Activated T-helper 1 cell treated with anti-CD3 and anti-CD28 coated beads, Interleukin-12 subunit alpha, Interleukin-12 subunit beta, Interleukin-2, Interleukin-4 antibody, amounts not matched to agents 30 ng/mL and 10 ng/mL and 1 ng/mL, durations not matched to agents 14 hours and 24 hours and 36 hours (primary cell): Measurements from ENCODE around the gene PFKFB1. TPM values are rescaled to one million over a fixed set of nuclear protein-coding genes. Genes with fewer than 3 reads are reported as not detected.
A peak's percentile ranks its signal among the peaks of the same experiment; 100 is the strongest.

Source experiments
- DNase-seq: peaks from one replicate; pipeline ENCODE4 v3.0.0; 2021; ENCODE audit warnings: low spot score
- H3K27ac Mint-ChIP-seq: one replicate; pipeline ENCODE4 v1.8.0; 2021; ENCODE audit warnings: mild to moderate bottlenecking, mixed read lengths
- H3K27me3 Mint-ChIP-seq: one replicate; pipeline ENCODE4 v1.8.0; 2022; ENCODE audit warnings: mild to moderate bottlenecking, moderate library complexity, mixed read lengths; ENCODE audit not compliant: insufficient read depth
- H3K36me3 Mint-ChIP-seq: one replicate; pipeline ENCODE4 v1.8.0; 2021; ENCODE audit warnings: low read depth, mixed read lengths
- H3K4me1 Mint-ChIP-seq: one replicate; pipeline ENCODE4 v1.8.0; 2021; ENCODE audit warnings: low read depth, mixed read lengths
- H3K4me3 Mint-ChIP-seq: one replicate; pipeline ENCODE4 v1.8.0; 2021; ENCODE audit warnings: mild to moderate bottlenecking, moderate library complexity, mixed read lengths
- H3K9me3 Mint-ChIP-seq: one replicate; pipeline ENCODE4 v1.8.0; 2021; ENCODE audit warnings: mixed read lengths
- intact Hi-C: fragments of 100-400 bp; cut with micrococcal nuclease; formaldehyde crosslinking; loops from one replicate; pipeline ENCODE4 v1.15.1; 2024
- total RNA-seq: library from RNA; stranded (reverse); gene quantifications from 2 replicates; pipeline ENCODE4 v1.2.3, GENCODE V29; 2022

PFKFB1 gene
- total RNA-seq, result 0.39 and 0.93 TPM in 2 replicates

DNA sequence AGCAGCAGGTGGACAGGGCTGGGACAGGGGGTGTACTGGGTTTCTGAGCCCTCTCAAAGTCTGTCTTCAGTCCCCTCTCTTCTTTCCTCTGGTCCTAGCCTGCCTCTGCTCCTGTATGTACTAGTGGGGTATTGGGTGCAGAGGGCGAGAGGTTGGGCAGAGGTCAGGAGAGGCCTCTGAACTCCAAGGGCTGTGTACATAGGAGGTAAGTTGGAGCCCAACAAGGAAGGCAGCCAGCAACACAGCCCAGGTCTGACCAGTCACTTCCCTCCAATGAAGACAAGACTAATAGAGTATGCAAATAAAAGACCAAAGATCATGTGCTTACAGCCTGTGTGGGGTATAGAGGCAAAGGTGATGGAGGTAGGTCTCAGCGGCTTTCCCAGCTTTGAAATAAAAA is at the start of gene PFKFB1:
Gene PFKFB1 (minus strand): TSS at position 90 of the 400 bp plus-strand sequence. CDS start 181 bp downstream, outside the sequence.
- DNase-seq, result no peak
- H3K27ac Mint-ChIP-seq, result no peak within 1 kb of the TSS
- H3K27me3 Mint-ChIP-seq, result no peaks in the 10 kb centered on the region
- no peaks in the 10 kb centered on the region for H3K9me3 Mint-ChIP-seq
- no peaks in the 10 kb centered on the region for H3K36me3 Mint-ChIP-seq
- intact Hi-C loops, result no loop called here
- no peaks in the 10 kb centered on the region for H3K4me1 Mint-ChIP-seq
- no peak within 1 kb of the TSS for H3K4me3 Mint-ChIP-seq

DNA sequence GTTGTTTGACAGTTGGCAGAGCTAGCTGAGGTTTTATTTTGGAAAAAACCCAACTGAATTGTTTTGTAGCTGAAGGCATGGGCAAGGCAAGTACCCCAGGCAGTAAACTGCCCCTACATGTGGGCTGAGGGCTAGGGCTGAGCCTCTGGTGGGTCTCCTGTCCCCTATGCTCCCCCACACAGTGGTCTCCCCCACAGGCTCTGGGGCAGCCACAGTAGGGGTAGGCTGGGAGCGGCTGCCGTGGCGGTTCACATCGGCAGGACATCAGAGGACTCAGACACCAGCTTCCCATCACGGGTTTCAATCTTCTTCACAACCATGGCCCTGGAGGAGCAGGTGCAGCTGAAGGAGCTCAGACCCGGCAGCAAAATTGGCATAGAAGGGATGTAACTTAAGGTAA is 47.5 kb upstream of the PFKFB1 start:
- Mint-ChIP-seq H3K27me3 (peaks cover 2% of the 10 kb centered on the region), H3K36me3 (no peaks in the 10 kb centered on the region), H3K9me3 (no peaks in the 10 kb centered on the region), H3K4me1 (no peaks in the 10 kb centered on the region), H3K27ac (no peak overlapping the region), H3K4me3 (no peak overlapping the region)
- no peak for DNase-seq
- intact Hi-C loops, result no loop called here

DNA sequence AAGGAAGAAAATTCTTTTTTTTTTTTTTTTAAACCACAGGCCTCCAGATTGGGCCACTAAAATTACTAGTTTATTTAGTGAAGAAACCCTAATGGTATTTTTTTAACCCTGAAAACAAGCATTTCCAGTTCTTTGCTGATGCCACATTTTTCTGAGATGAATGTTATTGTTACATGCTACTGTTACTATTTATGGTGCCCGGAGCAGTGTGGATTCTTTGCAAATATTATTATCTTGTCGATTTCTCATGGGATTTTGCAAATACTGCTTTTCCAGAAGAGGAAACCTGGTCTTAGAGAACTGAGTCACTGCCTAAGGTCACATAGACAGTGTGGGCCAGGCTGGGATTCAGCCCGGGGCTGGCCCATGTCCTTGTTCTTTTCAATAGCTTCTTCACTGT is 45.5 kb upstream of the PFKFB1 start:
- Mint-ChIP-seq H3K27ac (no peak overlapping the region), H3K27me3 (peaks cover 2% of the 10 kb centered on the region), H3K4me1 (no peaks in the 10 kb centered on the region), H3K4me3 (no peak overlapping the region), H3K9me3 (no peaks in the 10 kb centered on the region), H3K36me3 (no peaks in the 10 kb centered on the region)
- intact Hi-C loops, result no loop called here
- no peak for DNase-seq

DNA sequence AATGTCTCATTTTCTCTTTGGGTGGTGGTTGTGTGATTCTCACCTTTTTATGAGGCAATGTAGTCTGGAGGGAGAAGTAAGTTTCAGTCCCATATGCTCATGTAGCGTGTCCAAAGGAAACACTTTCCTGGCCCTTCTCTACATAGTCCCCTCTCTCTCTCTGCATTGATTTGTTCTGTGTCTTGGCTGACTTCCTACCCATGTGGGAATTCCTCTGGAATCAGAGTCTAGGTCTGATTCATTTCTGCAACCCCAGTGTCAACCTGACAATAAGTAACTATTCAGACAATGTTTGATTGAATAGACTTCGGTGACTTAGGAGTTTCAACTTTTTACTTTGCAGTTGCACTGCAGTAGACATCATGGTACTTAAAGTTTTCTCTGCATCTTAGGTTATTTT is 39.4 kb upstream of the PFKFB1 start:
- H3K9me3 Mint-ChIP-seq, result no peaks in the 10 kb centered on the region
- intact Hi-C loops, result no loop called here
- DNase-seq, result no peak
- no peaks in the 10 kb centered on the region for H3K4me1 Mint-ChIP-seq
- H3K27ac Mint-ChIP-seq, result no peak overlapping the region
- H3K4me3 Mint-ChIP-seq, result no peak overlapping the region
- H3K36me3 Mint-ChIP-seq, result no peaks in the 10 kb centered on the region
- H3K27me3 Mint-ChIP-seq, result no peaks in the 10 kb centered on the region

DNA sequence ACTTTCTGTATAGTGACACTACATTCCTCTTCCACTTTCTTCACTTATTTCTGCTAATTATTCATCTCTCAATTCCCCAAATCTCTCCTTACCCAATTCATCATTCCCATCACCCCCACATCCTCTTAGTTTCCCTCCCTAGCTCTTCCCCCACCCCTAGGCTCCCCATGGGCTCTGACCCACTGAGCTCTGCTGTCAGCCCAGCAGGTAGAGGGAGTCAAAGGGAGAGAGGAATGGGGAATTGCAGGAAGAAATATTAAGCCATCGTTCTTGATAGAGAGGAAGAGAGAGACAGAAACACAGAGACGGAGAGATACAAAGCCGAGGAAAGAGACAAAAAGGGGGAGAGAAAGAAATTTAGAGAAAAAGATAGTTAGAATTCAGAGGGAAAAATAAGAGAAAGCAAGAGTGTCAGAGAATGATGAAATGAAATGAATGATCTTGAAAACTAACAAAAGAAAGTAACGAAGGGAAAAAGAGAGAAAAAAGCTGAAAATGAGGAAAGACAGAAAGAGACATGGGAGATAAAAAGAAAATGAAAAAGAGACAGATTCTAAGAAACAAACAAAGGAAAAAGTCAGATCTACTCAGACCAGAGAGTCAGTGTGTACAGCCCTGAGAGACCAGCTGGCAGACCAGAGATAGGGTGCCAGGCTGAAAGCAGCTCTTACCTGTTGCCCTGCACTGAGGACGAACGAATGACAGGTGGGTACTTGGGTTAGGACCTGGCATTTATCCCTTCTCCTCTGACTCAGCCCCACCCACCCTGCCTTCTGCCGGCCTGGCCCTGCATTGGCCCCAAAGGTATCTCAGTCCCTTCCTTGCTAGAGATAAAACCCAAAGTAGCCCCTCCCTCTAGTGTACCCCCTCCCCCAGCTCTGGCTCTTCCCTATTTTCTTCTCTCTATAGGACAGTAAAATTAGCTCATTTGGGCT is 36.5 kb upstream of the PFKFB1 start, which contains the start of gene ALAS2:
Gene ALAS2 (minus strand): TSS at position 707 of the 935 bp plus-strand sequence. CDS start 4,977 bp downstream, outside the sequence.
- H3K4me1 Mint-ChIP-seq, result no peaks in the 10 kb centered on the region
- intact Hi-C loops, result no loop called here
- DNase-seq, result no peak
- H3K27ac Mint-ChIP-seq, result no peak within 1 kb of the TSS
- no peak within 1 kb of the TSS for H3K4me3 Mint-ChIP-seq
- H3K9me3 Mint-ChIP-seq, result no peaks in the 10 kb centered on the region
- no peaks in the 10 kb centered on the region for H3K27me3 Mint-ChIP-seq
- H3K36me3 Mint-ChIP-seq, result no peaks in the 10 kb centered on the region

DNA sequence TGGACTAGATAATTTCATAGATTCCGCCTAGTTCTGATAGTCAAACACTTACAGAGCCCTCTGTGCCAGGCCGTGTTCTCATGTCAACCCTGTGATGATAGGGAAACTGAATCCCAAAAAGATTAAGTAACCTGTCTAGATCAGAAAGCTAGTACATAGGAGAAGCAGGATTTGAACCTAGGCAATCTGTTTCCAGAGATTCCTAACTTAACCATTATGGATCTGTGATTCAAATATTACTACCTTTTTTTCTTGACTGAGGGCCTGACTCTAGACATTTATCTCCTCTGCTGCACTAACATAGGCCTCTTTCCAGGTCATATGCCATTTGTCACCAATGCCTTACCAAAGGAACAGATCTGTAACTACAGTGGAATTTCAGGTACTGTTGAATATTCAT is 35.3 kb upstream of the PFKFB1 start:
- intact Hi-C loops, result no loop called here
- Mint-ChIP-seq H3K27me3 (peaks cover 2% of the 10 kb centered on the region), H3K36me3 (no peaks in the 10 kb centered on the region), H3K27ac (no peak overlapping the region), H3K4me3 (no peak overlapping the region), H3K4me1 (no peaks in the 10 kb centered on the region), H3K9me3 (no peaks in the 10 kb centered on the region)
- no peak for DNase-seq

DNA sequence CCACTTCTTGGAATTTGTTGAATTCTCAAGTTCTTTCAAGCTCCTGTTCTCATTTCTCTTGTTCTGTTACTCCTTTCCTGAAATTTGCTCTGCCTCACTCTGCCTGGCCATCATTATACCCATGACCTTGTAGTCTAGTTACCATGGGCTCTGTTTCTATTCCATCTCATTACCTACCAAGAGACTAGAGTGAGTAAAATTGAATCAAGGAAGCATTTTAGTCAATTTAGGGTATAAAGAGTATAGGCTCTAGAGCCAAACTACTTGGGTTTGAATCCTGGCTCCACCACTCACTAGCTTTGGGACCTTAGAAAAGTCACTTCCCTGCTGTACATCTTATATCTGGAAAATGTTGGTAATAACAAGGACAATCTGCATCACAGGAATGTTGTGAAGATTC is 34.6 kb upstream of the PFKFB1 start:
- Mint-ChIP-seq H3K27ac (no peak overlapping the region), H3K9me3 (no peaks in the 10 kb centered on the region), H3K27me3 (peaks cover 2% of the 10 kb centered on the region), H3K36me3 (no peaks in the 10 kb centered on the region), H3K4me3 (no peak overlapping the region), H3K4me1 (no peaks in the 10 kb centered on the region)
- DNase-seq, result no peak
- intact Hi-C loops, result no loop called here

DNA sequence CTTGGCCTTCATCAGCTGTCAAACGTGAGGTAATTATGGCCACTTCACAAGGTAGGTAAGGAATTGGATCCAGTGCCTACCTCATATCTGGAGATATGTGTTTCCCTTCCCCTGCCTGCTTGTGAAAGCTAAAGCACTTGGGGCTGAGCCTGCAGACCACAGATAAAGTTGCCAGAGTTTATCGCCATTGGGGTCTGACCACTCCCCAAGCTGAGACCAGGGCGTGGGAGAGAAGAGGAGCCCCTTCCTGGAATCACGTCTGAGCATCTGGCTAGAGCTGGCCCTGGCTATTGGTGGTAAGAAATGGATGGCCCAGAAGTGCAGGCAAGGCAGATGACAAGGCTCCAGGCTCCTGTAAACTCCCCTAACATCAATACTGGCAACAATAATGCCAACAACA is 34.1 kb upstream of the PFKFB1 start:
- no peak overlapping the region for H3K4me3 Mint-ChIP-seq
- no peaks in the 10 kb centered on the region for H3K9me3 Mint-ChIP-seq
- no peaks in the 10 kb centered on the region for H3K4me1 Mint-ChIP-seq
- H3K27me3 Mint-ChIP-seq, result peaks cover 2% of the 10 kb centered on the region
- no peaks in the 10 kb centered on the region for H3K36me3 Mint-ChIP-seq
- no peak overlapping the region for H3K27ac Mint-ChIP-seq
- no peak for DNase-seq
- intact Hi-C loops, result no loop called here

DNA sequence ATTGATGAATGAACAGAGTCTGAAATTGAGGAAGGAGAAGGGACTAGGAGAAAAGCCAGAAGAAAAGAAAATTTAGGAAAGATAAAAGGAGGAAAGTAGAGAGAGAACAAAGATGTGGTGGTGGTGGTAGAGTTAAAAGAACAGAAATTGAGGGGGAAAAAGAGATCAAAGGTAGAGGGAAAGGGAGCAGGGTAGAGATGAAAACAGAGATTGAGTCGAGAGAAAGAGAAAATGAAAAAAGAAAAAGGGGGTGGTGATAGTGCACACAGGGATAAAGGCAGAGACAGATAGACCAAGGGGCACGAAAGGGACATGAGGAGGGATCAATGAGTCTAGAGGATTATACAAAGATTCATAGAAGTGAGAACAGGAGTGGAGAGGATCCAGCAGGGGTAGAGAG is 32.9 kb upstream of the PFKFB1 start:
- Mint-ChIP-seq H3K4me1 (no peaks in the 10 kb centered on the region), H3K27ac (no peak overlapping the region), H3K4me3 (no peak overlapping the region), H3K27me3 (peaks cover 2% of the 10 kb centered on the region), H3K36me3 (no peaks in the 10 kb centered on the region), H3K9me3 (no peaks in the 10 kb centered on the region)
- DNase-seq, result no peak
- intact Hi-C loops, result no loop called here

DNA sequence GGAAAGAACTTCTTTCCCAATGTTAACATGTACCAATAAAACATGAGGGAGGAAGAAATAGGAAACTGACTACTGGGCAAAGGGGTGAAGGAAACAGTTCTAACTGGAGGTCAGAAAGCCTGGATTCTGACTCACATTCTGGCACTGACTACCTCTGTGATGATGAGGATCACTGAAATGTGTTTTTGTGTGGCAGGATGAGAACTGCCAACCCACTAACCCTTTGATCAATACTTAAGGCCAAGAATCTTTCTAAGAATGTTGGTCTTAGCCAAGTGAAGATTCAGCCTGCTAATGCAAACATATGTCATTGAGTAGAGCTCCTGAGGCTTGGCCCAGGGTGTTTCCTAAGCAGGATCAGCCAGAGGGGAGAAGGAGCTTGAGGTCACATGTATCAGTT is 32.2 kb upstream of the PFKFB1 start:
- H3K4me1 Mint-ChIP-seq, result no peaks in the 10 kb centered on the region
- no peak overlapping the region for H3K4me3 Mint-ChIP-seq
- no peaks in the 10 kb centered on the region for H3K36me3 Mint-ChIP-seq

DNA sequence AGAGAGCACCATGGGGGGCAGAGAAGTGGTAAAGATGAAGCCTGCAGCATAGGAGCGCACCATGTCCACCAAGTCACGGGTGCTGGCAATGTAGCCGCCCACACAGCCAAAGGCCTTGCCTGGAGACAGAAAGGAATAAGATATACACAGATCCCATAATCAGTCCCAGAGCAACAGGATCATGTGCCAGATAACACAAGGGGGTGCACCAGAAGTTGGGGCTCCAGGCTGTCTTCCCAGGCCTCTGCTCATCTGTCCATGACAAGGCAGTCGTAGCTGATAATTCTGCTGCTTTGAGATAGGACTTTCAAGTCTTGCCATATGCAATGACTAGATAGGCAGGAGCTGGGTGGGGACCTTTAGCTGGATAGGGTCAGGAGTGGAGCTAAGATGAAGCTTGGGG is 20.9 kb upstream of the PFKFB1 start:
- H3K27me3 Mint-ChIP-seq, result no peaks in the 10 kb centered on the region
- H3K9me3 Mint-ChIP-seq, result no peaks in the 10 kb centered on the region
- no peak overlapping the region for H3K4me3 Mint-ChIP-seq
- no peaks in the 10 kb centered on the region for H3K4me1 Mint-ChIP-seq
- no peak for DNase-seq
- no peak overlapping the region for H3K27ac Mint-ChIP-seq
- H3K36me3 Mint-ChIP-seq, result no peaks in the 10 kb centered on the region
- intact Hi-C loops, result no loop called here

More for the DNA sequence above, 32.2 kb upstream of the PFKFB1 start:
- Mint-ChIP-seq H3K9me3 (no peaks in the 10 kb centered on the region), H3K27me3 (peaks cover 2% of the 10 kb centered on the region), H3K27ac (no peak overlapping the region)
- intact Hi-C loops, result no loop called here
- no peak for DNase-seq

DNA sequence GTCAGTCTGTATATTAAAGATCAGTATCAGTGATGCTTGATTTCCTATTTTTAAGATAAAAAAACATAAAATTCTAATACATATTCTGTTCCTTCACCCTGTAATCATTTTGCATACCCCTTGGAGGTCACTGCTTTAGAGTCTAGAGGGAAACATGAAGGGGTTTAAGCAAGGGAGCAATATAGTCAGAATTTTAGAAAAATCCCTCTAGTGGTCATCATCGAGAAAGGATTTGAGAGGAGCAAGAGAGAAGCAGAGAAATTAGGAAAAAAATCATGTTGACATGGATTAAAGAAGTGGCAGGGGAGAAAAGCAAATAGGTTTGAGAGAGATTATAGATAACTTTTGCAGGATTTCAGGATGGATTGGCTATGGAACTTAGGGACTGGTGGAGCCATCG is 17.3 kb upstream of the PFKFB1 start:
- Mint-ChIP-seq H3K36me3 (peaks cover 6% of the 10 kb centered on the region), H3K4me3 (no peak overlapping the region), H3K27ac (no peak overlapping the region), H3K4me1 (peaks cover 7% of the 10 kb centered on the region), H3K9me3 (no peaks in the 10 kb centered on the region), H3K27me3 (no peaks in the 10 kb centered on the region)
- DNase-seq, result no peak
- intact Hi-C loops, result no loop called here

DNA sequence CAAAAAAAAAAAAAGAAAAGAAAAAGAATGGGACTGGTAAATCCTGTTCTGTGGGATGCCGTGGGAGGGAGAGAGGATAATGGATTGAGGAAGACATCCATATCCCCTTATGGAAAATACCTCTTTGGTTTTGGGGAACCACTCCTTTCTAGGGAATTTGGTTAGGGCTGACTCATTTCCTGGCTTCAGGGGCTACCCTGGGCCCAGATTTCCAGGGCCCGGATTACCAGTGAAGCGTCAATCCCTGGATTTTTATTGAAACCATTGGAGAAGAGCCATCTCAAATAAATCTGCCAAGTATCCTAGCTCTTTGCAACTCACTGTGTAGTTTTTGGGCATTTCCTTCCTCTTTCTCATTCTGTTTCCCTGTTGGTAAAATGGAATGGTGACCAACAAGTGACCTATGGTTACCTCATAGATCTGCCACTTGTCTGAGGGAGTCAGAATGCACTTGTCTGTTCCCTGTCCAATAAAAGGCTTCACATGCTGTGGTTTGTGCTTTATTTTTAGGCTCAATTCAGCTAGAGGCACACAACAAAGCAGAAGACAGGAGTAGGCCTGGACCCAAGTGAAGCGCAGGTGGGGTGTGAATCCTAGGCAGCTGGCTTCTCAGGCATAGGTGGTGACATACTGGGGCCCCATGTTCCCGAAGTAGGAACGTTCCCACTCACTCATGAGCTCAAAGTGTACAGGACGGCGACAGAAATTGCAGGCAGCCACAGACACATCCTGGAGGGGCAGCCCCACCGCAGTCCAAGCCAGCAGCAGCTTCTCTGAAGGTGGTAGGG is 14.8 kb upstream of the PFKFB1 start:
- no peak overlapping the region for H3K27ac Mint-ChIP-seq
- intact Hi-C loops, result no loop called here
- DNase-seq, result no peak

More for the DNA sequence above, 14.8 kb upstream of the PFKFB1 start:
- Mint-ChIP-seq H3K9me3 (no peaks in the 10 kb centered on the region), H3K36me3 (peaks cover 19% of the 10 kb centered on the region), H3K4me3 (peak overlapping the region; percentile 30), H3K4me1 (peaks cover 7% of the 10 kb centered on the region), H3K27me3 (no peaks in the 10 kb centered on the region)
